Activated CD4-positive, alpha-beta T cell treated with anti-CD3 and anti-CD28 coated beads, Interleukin-2, amount 50 U/mL, for 4 hours (primary cell): ENCODE data around the gene EFEMP2.
"Not testable (repeated sequence)": the region's sequence is repeated elsewhere in the genome, so short reads cannot be mapped to it uniquely, and the experiment has no call there.

Experiments used
- DNase-seq, 2 experiments: peaks; one replicate each; pipeline ENCODE4 v3.0.0-alpha.2; 2020

The EFEMP2 gene

DNA sequence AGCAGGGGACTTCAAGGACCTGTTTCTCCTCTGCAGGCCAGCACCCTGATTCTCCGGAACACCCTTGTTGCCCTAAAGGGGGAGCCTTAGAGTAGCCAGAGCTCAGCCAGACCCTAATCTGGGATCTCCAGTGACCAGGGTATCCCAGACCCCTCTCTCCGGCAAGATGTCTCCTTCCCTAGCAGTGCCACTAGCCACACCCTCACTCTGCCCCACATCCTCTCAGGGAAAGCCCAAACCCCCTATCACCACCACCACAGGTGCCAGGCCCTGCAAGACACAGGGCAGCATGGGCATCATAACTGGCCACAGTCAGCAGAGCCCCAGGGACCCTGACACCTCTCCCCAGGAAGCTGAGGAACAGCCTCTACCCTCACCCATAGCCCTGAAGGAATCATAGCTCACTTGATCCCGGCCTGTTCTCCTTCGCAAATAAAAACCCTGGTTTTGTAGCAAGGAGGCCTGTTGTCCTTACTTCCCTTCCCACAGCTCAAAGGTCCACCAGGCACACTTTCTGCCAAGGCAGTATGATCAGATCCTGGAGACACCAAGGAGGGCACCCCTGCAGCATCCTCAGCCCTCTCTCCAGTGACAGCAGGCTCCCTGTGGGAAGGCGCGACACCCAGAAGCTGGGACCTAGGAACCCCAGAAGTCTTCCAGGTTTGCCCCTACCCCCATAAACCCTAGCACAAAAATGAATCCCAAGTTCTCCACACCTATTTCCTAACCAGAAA is 19.2 kb downstream of the EFEMP2 start:
- no peak for DNase-seq

DNA sequence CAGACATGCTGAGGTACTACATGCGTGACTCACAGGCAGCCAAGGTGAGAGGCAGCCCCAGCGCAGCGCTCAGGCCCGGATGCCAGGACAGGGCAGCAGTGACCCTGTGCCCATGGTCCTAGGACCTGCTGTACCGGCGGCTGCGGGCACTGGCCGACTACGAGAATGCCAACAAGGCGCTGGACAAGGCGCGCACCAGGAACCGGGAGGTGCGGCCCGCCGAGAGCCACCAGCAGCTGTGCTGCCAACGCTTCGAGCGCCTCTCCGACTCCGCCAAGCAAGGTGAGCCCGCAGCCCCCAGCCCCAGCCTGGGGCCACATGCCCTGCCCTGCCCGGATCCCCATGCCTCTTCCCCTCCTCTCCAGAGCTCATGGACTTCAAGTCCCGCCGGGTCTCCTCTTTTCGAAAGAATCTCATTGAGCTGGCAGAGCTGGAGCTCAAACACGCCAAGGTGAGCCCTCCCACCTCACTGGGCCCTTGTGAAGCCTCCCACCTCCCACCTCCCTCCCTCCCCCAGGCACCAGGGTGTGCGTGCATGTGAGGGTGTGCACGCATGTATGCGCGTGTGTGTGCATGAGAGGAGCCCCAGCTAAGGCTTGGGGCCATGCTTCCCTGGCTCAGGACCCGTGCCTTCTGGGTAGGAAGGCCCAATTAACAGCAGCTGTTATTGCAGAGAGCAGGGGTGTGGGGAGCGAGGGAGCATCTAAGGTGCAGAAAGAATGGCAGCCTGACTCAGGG is 19.9 kb downstream of the EFEMP2 start:
- no peak for DNase-seq

DNA sequence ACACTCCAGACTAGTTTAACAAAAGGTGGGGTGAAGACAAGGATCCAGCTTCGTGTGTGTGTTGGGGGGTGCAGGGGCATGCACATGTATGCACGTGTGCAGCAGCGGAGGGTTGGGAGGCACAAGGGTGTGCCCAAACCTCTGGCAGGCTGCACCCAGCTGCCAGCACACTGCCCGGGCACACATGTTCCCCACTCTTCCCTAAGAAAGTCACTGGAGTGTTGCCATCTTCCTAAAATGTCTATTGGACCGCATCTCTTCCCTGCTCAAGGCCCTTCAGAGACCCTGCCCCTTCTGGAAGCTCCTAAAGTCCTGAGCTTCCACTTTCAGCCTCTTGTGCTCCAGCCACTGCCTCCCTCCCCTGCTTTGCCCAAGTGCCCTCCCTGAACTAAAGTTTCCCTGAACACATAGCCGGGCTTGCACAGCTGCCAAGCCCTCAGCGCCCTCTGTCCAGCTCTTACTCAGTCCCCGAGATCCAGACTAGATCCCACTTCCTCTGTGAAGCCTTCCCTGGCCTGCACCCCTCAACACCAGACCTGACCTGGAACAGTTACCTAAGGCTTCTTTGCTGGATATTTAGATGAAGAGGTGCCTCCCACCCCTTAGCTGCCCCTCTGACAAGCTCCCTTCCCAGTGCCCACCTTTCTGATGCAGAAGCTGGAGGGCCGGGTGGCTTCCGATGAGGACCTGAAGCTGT is 20.6 kb downstream of the EFEMP2 start:
- no peak for DNase-seq

DNA sequence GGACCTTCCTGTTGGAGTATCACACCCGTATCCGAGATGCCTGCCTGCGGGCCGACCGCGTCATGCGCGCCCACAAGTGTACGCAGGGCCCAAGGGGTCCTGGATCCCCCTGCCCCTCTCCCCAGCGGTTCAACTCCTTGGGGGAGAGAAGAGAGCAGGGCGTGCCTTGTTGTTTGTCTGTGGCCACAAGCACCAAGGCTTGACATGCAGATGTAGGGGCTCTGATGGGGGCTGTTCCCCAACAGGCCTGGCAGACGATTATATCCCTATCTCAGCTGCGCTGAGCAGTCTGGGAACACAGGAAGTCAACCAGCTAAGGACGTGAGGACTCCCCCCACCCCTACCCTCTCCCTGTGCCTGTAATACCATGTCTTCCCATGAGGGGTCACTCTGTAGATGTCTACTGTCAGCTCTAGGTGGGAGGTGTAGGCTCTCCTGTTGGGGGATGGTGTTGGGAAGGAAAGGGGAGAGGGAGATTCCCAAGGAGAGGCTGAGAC is 21.5 kb downstream of the EFEMP2 start:
- DNase-seq, result no peak

DNA sequence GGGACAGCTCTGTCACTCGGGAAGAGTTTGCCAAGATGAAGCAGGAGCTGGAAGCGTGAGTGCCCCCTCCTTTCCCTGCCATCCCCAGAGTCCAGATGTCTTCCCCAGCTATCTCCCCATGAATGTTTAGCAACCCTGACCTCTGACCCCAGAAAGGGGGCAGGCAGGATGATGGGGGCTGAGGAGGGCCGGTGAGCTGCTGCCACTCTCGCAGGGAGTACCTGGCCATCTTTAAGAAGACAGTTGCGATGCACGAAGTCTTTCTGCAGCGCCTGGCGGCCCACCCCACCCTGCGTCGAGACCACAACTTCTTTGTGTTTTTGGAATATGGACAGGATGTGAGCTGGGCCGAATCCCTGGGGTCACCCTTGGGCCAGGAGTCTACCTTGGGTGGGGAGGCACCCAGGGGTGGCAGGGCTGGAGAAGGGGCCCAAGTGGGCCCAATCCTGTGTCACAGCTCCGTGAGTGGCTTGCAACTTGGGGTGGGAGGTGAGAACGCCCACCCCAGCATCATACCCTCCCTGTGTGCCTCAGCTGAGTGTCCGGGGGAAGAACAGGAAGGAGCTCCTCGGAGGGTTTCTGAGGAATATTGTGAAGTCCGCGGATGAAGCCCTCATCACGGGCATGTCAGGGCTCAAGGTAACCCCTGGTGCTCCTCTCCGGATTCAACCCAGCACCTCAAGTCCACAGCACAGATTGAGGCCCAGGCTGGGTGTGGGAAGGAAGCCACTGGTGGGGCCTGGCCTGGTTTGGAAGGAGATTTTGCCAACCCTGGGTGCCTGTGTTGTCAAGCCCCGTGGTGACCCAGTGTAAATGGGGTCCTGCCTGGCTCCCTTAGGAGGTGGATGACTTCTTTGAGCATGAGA is 22.1 kb downstream of the EFEMP2 start:
- no peak for DNase-seq

DNA sequence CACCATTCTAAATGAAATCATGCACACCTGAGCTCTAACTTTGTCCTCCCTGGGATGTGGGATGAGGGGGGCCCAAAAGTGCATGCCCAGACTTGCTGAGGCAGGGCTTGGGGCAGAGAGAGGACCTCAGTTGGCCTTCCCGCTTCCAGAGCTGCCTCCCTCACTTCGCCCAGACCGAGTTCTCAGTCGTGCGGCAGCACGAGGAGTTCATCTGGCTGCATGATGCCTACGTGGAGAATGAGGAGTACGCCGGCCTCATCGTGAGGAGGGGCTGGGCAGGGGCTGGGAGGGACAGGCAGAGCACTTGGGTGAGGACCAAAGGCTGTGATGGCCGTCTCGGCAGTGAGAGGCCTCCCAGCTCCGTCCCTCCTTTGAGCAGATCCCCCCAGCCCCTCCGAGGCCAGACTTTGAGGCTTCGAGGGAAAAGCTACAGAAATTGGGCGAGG is 22.8 kb downstream of the EFEMP2 start:
- no peak for DNase-seq

DNA sequence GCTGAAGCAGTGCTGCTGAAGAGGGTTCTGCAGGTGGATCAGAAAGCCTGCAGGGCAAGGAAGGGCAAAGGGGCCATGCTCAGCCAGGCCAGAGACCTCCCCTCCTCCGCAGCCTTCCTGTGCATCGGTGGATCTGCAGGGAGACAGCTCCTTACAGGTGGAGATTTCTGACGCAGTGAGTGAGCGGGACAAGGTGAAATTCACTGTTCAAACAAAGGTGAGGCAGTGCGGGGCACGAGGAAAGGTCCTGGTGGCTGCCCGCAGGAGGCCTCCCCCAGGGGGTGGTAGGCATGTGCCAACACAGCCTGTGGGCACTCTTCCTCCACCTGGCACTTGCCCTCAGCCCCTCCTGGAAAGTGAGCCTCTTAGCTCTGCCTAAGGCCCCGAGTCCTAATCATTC is 23.2 kb downstream of the EFEMP2 start:
- DNase-seq, result no peak

DNA sequence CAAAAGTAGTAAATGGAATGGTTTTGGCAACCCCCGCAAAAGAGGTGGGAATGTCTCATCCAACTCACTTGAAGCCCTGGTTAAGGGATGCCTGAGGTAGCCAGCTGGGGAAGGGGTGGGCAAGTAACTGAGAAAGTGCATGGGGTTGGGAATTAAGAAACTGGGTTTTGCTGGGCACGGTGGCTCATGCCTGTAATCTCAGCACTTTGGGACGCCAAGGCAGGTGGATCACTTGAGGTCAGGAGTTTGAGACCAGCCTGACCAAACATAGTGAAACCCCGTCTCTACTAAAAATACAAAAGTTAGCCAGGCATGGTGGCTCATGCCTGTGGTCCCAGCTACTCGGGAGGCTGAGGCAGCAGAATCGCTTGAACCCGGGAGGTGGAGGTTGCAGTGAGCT is 23.9 kb downstream of the EFEMP2 start:
- not testable (repeated sequence) for DNase-seq

DNA sequence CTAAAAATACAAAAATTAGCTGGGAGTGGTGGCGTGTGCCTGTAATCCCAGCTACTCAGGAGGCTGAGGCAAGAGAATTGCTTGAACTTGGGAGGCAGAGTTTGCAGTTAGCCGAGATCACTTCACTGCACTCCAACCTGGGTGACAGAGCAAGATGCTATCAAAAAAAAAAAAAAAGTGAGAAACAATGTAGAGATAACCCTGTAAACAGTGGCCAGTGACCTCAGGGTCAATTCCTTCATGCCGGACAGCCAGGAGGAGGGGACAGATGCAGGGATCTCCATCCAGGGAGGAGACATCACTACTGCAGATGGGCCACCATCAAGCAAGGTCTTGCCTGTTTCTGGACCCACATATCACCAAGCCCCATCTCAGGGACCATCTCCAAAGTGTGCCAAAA is 24.9 kb downstream of the EFEMP2 start:
- no peak for DNase-seq

DNA sequence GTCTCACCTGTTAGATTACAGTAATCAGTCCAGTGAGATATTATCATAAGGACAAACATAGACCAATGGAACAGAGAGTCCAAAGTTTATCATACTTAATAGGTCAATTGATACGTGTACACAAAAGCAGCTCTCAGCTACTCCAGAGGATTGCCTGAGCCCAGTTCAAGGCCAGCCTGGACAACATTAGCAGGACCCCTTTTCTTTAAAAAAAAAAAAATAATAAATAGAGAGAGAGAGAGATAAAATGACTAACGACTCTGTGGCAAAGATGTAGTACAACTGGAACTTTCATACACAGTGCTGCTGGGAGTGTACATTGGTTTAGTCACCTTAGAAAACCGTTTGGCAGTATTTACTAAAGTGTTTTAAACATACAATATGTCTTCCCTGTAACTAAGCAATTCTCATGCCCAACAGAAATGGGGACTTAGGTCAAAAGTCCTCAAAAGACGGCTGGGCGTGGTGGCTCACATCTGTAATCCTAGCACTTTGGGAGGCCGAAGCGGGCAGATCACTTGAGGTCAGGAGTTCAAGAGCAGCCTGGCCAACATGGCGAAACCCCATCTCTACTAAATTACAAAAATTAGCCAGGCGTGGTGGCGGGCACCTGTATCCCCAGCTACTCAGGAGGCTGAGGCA is 28.2 kb downstream of the EFEMP2 start:
- DNase-seq, result no peak

DNA sequence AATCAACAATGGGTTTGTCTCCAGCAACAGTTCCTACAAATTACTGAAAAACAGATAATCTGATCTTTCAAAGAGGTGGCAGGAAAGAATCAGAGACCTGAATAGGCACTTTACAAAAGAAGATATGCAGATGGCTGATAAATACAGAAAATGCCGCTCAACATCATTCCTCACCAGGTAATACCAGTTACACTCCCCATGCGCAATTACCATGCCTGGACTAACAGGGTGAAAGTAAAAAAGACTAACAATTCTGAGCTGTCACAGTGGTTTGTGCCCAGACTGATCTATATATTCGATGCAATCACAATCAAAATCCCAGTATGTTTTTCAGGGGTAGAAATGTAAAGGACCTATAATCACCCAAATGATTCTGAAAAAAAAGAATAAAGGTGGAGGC is 28.8 kb downstream of the EFEMP2 start:
- no peak for DNase-seq

DNA sequence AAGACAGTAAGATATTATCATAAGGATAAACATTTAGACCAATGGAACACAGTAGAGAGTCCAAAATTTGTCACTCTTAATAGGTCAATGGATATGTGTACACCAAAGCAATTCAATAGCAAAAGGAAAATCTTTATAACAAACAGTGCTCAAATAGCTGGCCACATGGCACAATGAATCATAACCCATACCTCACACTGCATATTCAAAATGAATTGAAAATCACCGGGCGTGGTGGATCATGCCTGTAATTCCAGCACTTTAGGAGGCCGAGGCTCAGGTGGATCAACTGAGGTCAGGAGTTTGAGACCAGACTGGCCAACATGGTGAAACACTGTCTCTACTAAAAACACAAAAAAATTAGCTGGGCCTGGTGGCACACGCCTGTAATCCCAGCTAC is 30.5 kb downstream of the EFEMP2 start:
- DNase-seq, result no peak

DNA sequence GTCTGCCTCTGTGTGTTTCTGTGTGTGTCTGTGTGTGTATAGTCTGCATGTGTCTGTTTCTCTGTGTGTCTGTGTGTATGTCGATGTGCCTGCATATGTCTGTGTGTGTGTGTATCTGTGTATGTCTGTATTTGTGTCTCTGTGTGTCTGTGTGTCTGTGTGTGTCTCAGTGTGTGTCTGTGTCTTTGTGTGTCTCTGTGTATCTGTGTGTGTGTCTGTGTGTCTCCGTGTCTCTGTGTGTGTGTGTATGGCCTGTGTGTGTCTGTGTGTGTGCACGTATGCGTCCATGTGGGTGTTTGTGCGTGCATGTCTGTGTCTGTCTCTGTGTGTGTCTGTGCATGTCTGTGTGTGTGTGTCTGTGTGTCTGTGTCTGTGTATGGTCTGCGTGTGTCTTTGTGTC is 38.4 kb downstream of the EFEMP2 start:
- DNase-seq, result no peak

DNA sequence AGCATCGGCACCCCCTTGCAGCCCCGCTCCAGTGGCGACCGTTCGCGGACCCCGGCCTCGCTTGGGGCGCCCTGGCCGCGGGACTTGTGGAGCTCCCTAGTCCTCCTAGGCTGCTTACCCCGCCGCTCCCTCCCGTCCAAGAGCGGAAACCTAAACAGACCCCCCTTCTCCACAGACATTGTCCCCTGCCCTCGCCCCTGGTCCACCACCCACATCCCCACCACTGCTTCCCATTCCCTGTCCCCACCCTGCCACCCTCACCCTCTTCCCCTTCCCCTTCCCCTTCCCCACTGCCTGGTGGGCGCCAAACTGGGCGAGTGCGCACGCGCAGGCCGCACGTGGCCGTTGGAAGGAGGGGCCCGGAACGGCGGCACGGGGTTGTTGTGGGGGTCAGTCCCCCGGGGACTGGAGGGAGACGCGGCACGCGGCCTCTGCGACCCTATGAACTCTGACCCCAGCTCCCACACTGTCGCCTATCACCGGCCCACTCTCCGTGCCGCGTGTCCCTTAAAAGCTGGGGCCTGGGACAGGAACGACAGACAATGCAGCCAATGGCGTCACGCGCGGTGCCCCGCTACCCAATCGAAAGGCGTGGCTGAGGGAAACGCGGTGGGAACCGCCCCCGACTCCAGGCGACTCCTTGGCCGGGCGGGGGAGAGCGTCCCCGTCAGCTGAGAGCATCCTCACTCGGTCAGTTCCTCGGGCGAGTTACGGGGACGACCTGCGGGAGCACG is 39.1 kb downstream of the EFEMP2 start, which contains the start of gene SNX32:
Gene SNX32 (plus strand): TSS at position 667 of the 734 bp plus-strand sequence. CDS start 103 bp downstream, outside the sequence.
- DNase-seq, result peak; percentile 94

DNA sequence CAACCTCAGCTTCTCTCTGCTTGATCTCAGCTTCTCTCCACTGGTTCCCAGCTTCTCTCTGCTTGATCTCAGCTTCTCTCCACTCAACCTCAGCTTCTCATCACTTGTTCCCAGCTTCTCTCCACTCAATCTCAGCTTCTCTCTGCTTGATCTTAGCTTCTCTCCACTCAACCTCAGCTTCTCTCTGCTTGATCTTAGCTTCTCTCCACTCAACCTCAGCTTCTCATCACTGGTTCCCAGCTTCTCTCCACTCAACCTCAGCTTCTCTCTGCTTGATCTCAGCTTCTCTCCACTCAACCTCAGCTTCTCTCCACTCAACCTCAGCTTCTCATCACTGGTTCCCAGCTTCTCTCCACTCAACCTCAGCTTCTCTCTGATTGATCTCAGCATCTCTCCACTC is 40.4 kb downstream of the EFEMP2 start:
- DNase-seq, result not testable (repeated sequence)

DNA sequence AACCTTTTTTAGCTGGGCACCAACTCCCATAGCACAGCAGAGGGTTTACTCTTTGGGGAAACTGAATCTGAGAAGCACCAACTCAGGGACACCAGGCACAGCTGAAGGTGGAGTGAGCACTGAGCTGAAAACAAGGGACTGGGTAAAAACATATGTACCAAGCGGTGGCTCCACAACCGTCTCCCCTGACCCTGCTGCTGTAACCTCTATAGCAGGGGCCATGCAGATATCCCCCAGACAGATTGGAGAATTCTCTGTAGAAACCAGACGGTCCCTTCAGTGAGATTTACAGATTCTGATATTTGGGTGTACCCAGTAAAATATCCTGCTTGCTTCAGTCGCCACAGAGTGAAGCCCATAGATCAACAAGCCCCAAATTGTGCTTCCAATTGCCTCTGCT is 43.1 kb downstream of the EFEMP2 start:
- DNase-seq, result no peak

DNA sequence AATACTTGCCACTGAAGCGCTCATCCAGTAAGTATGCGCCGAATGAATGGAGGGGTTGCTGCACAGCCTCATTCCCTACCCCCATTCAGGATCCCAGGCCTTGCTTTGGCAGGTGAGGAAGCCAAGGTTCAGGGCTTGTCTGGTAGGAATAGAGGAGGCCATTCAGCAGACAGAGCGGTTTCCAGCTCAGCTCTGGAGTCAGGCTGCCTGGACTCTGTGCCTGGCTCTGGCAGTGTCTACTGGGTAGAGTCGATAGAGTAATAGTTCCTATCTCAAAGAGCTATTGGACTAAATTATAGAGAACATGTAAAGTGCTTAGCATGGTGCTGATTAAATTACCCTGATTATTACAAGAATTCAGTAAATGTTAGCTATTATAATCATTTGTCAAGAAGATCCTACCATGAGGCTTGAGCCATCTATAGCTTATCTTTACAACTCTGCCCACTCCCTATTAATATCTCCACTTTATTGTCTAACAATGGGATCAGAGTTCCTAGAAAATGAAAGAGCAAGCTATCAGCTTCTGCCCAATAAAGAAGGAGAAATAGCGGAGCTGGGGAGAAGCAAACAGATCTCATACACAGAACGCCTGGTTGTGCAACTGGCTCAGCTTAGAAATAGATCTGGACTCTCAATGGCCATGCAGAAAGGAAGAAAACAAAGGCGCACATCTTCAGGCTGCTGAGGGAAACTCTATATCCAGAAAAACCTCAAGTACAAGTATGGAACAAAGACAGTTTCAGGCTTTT is 45.4 kb downstream of the EFEMP2 start:
- no peak for DNase-seq

DNA sequence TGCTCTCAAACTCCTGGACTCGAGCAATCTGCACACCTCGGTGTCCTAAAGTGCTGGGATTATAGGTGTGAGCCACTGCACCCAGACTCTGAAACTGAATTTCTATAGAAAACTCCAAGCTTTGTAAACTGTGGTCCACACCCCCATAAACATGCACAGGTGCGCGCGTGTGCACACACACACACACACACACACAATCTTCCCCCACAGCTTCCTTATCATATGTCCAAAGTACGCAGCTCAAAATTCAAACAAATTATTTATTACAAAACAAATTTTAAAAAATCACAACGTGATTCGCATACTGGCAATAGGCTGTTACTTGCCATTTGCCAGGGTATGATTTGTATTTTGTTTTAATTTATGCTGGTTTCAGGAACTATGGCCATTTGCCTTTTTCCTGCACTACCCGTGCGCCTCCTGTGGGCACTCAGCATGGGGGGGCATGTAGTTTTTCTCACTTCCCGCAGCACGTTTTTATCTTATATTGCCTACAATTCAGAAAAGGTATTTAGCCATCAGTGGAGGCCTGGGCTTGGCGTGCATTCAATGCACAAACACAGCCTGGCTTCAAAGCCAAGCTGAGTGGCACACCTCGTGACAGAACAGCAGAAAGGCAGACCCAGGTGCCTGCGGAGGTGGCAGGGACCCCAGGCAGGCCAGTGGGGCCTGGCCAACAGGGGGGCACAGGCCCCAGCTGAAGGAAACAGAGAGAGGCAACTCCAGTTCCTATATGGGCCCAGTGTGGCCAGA is 49.6 kb downstream of the EFEMP2 start:
- no peak for DNase-seq

DNA sequence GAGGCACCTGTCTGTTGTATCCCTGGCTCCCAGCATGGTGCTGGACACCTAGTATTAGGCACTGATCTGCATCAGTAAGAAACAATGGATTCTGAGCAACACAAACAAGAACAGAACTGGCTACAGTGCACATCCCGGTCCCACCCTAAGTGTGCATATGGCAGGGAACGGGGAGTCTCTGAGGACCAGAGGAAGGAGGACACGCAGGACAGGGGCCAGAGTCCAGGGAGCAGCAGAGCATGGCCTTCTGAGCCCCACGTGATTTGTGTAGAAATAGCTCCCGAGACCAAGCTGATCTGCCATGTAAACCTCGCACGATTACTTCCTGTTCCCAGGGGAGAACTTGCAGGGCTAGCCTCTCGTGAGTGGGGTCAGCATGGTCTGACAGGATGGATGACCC is 51.5 kb downstream of the EFEMP2 start:
- DNase-seq, result no peak
